K562 (cell line): ENCODE results near the gene PNMA8B. TPM values are rescaled to one million over a fixed set of nuclear protein-coding genes. Genes with fewer than 3 reads are reported as not detected.

Experiments
- ATAC-seq: fragments of 200-7000 bp; cut with Tn5 transposase; 3 replicates; pipeline ENCODE4 v1.9.1; 2020; ENCODE audit warnings: moderate library complexity
- BruUV-seq: library from RNA; stranded (reverse); fragments of 400-500 nt; replicated peaks from 2 replicates; lab custom pipeline; 2021; lab: Mats Ljungman, UMichigan
- CTCF ChIA-PET: fragments of 300-600 bp; formaldehyde crosslinking; extraction: SDS; loops from one replicate; lab custom pipeline; 2021; ENCODE audit warnings: low intra/inter-chr PET ratio; lab: Yijun Ruan, JAX
- POLR2A ChIA-PET: fragments of 300-600, 350-650 bp; sonication (Branson Sonifier 250); formaldehyde crosslinking; extraction: SDS; loops from one replicate; lab custom pipeline; 2021; ENCODE audit warnings: antibody characterized with exemption, inconsistent platforms; lab: Yijun Ruan, JAX
- DNase-seq, 4 experiments: peaks; one replicate each; pipeline versions ENCODE4 v3.0.0 to v3.0.0-alpha.2; 2011 to 2018; ENCODE audit warnings: low spot score in 3 of 4, mixed read lengths in 3 of 4; ENCODE audit errors: extremely low read depth in 1 of 4
- FAIRE-seq: peaks from 2 replicates; lab custom pipeline; 2011; peaks lifted over from hg19 to GRCh38; lab: Jason Lieb, UNC
- H2AFZ ChIP-seq: 2 replicates; pipeline ENCODE4 v1.6.0; 2011; ENCODE audit warnings: low read depth, low read length, control low read depth, inconsistent platforms
- H3K27ac ChIP-seq: fragments of 200-600 bp; 3 replicates; pipeline ENCODE4 v1.8.0; 2011; ENCODE audit warnings: low read depth, mild to moderate bottlenecking, control low read depth, inconsistent platforms, low read length, moderate library complexity, mixed read lengths; ENCODE audit errors: extremely low read depth
- H3K27me3 ChIP-seq, 2 experiments: fragments of 300-600 bp in 1 of 2; 2 replicates in 1 of 2; 3 replicates in 1 of 2; pipeline versions ENCODE4 v1.6.0 to v1.8.0; 2011; ENCODE audit warnings: inconsistent platforms in 2 of 2, low read length in 2 of 2, mild to moderate bottlenecking in 1 of 2, mixed read lengths in 1 of 2, moderate library complexity in 1 of 2; ENCODE audit not compliant: control insufficient read depth in 2 of 2, insufficient read depth in 2 of 2
- H3K36me3 ChIP-seq: fragments of 300-600 bp; 3 replicates; pipeline ENCODE4 v1.8.0; 2011; ENCODE audit warnings: mild to moderate bottlenecking, low read length, inconsistent platforms; ENCODE audit not compliant: control insufficient read depth, insufficient read depth
- H3K4me1 ChIP-seq, 2 experiments: fragments of 200-600 bp in 1 of 2; replicated peaks in 1 of 2; 2 replicates in 1 of 2; 3 replicates in 1 of 2; pipeline versions ENCODE4 v1.5.1 to v1.8.0; 2011; ENCODE audit warnings: inconsistent platforms in 2 of 2, low read length in 2 of 2, mild to moderate bottlenecking in 1 of 2, mixed read lengths in 1 of 2, moderate library complexity in 1 of 2; ENCODE audit not compliant: control insufficient read depth in 2 of 2, insufficient read depth in 2 of 2
- H3K4me2 ChIP-seq: 2 replicates; pipeline ENCODE4 v1.6.1; 2011; ENCODE audit warnings: low read length, control low read depth, inconsistent platforms, mixed read lengths; ENCODE audit not compliant: insufficient read depth
- H3K4me3 ChIP-seq: fragments of 200-600 bp; sonication (generic), shearing (Covaris generic); 2 replicates; pipeline ENCODE4 v1.5.1; 2016; ENCODE audit warnings: control low read depth, inconsistent platforms
- H3K79me2 ChIP-seq: fragments of 200-600 bp; 3 replicates; pipeline ENCODE4 v1.8.0; 2011; ENCODE audit warnings: low read length, inconsistent platforms; ENCODE audit not compliant: control insufficient read depth, insufficient read depth
- H3K9ac ChIP-seq, 2 experiments: 2 replicates each; pipeline versions ENCODE4 v1.6.0 to v1.6.1; 2011; ENCODE audit warnings: low read depth in 2 of 2, low read length in 2 of 2, control low read depth in 1 of 2, inconsistent platforms in 1 of 2, mild to moderate bottlenecking in 1 of 2, mixed read lengths in 1 of 2; ENCODE audit not compliant: insufficient read depth in 1 of 2
- H3K9me1 ChIP-seq: one replicate; pipeline ENCODE4 v1.6.0; 2011; ENCODE audit warnings: inconsistent platforms, mild to moderate bottlenecking, low read length, moderate library complexity; ENCODE audit not compliant: control insufficient read depth, insufficient read depth
- H3K9me3 ChIP-seq: replicated peaks from 2 replicates; pipeline ENCODE4 v1.5.1; 2011; ENCODE audit warnings: low read depth, low read length, inconsistent platforms; ENCODE audit not compliant: control insufficient read depth, insufficient read depth
- H4K20me1 ChIP-seq: replicated peaks from 2 replicates; pipeline ENCODE4 v1.6.1; 2011; ENCODE audit warnings: low read length, inconsistent platforms, mixed read lengths; ENCODE audit not compliant: control insufficient read depth, insufficient read depth
- DNMT1 ChIP-seq: fragments of 450-650 bp; IDR thresholded peaks from 2 replicates; pipeline ENCODE4 v1.6.1; 2016; ENCODE audit warnings: antibody characterized with exemption, mild to moderate bottlenecking
- FOXA1 ChIP-seq: fragments of 450-650 bp; IDR thresholded peaks from 2 replicates; pipeline ENCODE4 v1.6.1; 2016; ENCODE audit warnings: mild to moderate bottlenecking, borderline replicate concordance
- HMGN3 ChIP-seq: IDR thresholded peaks from 2 replicates; pipeline ENCODE4 v1.6.1; 2011; ENCODE audit warnings: borderline replicate concordance, low read depth, mild to moderate bottlenecking, mixed read lengths, low read length; ENCODE audit not compliant: insufficient read length; ENCODE audit errors: extremely low read depth
- HNRNPK ChIP-seq: fragments of 200-400 bp; formaldehyde crosslinking; IDR thresholded peaks from one replicate; pipeline ENCODE4 v1.6.1; 2018; ENCODE audit warnings: mild to moderate bottlenecking, low read depth, low read length; ENCODE audit not compliant: poor library complexity, severe bottlenecking
- NR4A1 ChIP-seq, 2 experiments: fragments of 250-450 bp in 1 of 2; fragments of 450-650 bp in 1 of 2; sonication (Bioruptor Pico) in 1 of 2; IDR thresholded peaks; 2 replicates each; pipeline versions ENCODE4 v1.4.0 to v1.6.1; 2016 to 2020; ENCODE audit warnings: mild to moderate bottlenecking in 2 of 2, missing compliant biosample characterization in 1 of 2, missing genetic modification characterization in 1 of 2, moderate library complexity in 1 of 2
- SMAD1 ChIP-seq: fragments of 150-350 bp; IDR thresholded peaks from 2 replicates; pipeline ENCODE4 v1.6.1; 2014; ENCODE audit warnings: low read length, low read depth; ENCODE audit not compliant: partially characterized antibody
- ZBED1 ChIP-seq: IDR thresholded peaks from 2 replicates; pipeline ENCODE4 v1.6.1; 2014
- ZNF316 ChIP-seq: fragments of 450-650 bp; IDR thresholded peaks from 2 replicates; pipeline ENCODE4 v1.6.1; 2016
- ZNF695 ChIP-seq: fragments of 450-650 bp; formaldehyde crosslinking; IDR thresholded peaks from 2 replicates; pipeline ENCODE4 v1.4.0; 2020; ENCODE audit warnings: mild to moderate bottlenecking, moderate library complexity
- ZNF75A ChIP-seq: fragments of 450-650 bp; formaldehyde crosslinking; IDR thresholded peaks from 2 replicates; pipeline ENCODE4 v1.4.0; 2020; ENCODE audit warnings: mild to moderate bottlenecking
- WGBS: fragments of 100-300 bp; shearing (Covaris generic); methylation state at CpG from one replicate; pipeline ENCODE4 v1.1.6; 2016; ENCODE audit warnings: low coverage, mixed read lengths; ENCODE audit not compliant: insufficient coverage; ENCODE audit errors: missing lambda C conversion rate; 5-methylcytosine and 5-hydroxymethylcytosine counted together
- in situ Hi-C: fragments of 300-500 bp; cut with MboI; formaldehyde crosslinking; loops from 4 replicates; pipeline ENCODE4 v1.15.0; 2018; ENCODE audit warnings: inconsistent platforms, mixed read lengths
- intact Hi-C: fragments of 100-400 bp; cut with micrococcal nuclease; formaldehyde crosslinking; loops from 2 replicates; pipeline ENCODE4 v1.14.2; 2022
- polyA plus RNA-seq, 8 experiments: library from polyadenylated mRNA; depleted of rRNA in 4 of 8; stranded (reverse) in 5 of 8; unstranded in 3 of 8; fragments of >200 nt; fragmentation: Nextera tagmentation in 2 of 8; fragmentation: Illumina TruSeq in 1 of 8; extraction: Ambion mirVana in 2 of 8; extraction: Trizol in 1 of 8; gene quantifications; 2 replicates each; pipeline versions ENCODE4 v1.2.1 to v1.2.3, GENCODE V29; 2011 to 2014; ENCODE audit warnings: inconsistent platforms in 1 of 8, missing spikeins in 1 of 8
- total RNA-seq, 7 experiments: library from RNA; depleted of rRNA in 6 of 7; stranded (reverse); fragments of >200 nt in 6 of 7; fragmentation: Illumina TruSeq in 2 of 7; extraction: Trizol in 2 of 7; gene quantifications; 2 replicates each; pipeline versions ENCODE4 v1.2.1 to v1.2.3, GENCODE V29; 2011 to 2021; ENCODE audit warnings: low replicate concordance in 1 of 7
- TF ChIP-seq, protein P1 (sequence below): sonication (generic); formaldehyde crosslinking; IDR thresholded peaks from 2 replicates; pipeline ENCODE4 v1.8.0; 2022; ENCODE audit warnings: mild to moderate bottlenecking, missing genetic modification reagents, borderline replicate concordance
- TF ChIP-seq, protein P2 (sequence below): fragments of 250-450 bp; sonication (Bioruptor Pico); IDR thresholded peaks from 2 replicates; pipeline ENCODE4 v1.4.0; 2020; ENCODE audit warnings: mild to moderate bottlenecking, moderate library complexity, borderline replicate concordance
- TF ChIP-seq, protein P3 (sequence below): sonication (generic); IDR thresholded peaks from 2 replicates; pipeline ENCODE4 v1.6.1; 2016

The PNMA8B gene
- total and polyA plus RNA-seq, 9 of the 15 experiments (the other 6 are each of a cell fraction or from before 2014, with no cell fraction given) = not detected

DNA sequence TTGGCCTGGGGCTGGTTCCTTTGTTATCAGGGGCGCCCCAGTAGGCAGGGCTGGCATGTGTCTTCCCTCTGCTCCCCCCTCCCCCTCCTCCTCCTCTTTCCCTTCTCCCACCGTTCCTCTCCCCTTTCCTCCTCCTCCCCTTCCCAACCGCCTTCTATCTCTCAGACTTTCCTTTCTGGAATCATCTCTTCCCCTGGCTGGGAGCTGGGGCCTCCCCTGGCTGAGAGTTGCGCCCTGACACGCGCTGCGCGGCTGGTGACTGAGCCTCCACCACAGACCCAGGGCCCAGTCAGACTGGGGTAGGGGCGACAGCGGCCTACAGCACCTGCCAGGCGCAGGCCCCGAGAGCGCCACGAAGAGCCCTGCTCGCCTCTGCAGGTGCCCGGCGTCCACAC, 2.8 kb downstream of the PNMA8B start (continued):
- TF ChIP-seq, protein P1, sequence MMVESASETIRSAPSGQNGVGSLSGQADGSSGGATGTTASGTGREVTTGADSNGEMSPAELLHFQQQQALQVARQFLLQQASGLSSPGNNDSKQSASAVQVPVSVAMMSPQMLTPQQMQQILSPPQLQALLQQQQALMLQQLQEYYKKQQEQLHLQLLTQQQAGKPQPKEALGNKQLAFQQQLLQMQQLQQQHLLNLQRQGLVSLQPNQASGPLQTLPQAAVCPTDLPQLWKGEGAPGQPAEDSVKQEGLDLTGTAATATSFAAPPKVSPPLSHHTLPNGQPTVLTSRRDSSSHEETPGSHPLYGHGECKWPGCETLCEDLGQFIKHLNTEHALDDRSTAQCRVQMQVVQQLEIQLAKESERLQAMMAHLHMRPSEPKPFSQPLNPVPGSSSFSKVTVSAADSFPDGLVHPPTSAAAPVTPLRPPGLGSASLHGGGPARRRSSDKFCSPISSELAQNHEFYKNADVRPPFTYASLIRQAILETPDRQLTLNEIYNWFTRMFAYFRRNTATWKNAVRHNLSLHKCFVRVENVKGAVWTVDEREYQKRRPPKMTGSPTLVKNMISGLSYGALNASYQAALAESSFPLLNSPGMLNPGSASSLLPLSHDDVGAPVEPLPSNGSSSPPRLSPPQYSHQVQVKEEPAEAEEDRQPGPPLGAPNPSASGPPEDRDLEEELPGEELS (CRISPR knock-in tag) = no peak
- TF ChIP-seq HNRNPK = no peak
- no peak for TF ChIP-seq ZNF316
- no peak for TF ChIP-seq SMAD1

DNA sequence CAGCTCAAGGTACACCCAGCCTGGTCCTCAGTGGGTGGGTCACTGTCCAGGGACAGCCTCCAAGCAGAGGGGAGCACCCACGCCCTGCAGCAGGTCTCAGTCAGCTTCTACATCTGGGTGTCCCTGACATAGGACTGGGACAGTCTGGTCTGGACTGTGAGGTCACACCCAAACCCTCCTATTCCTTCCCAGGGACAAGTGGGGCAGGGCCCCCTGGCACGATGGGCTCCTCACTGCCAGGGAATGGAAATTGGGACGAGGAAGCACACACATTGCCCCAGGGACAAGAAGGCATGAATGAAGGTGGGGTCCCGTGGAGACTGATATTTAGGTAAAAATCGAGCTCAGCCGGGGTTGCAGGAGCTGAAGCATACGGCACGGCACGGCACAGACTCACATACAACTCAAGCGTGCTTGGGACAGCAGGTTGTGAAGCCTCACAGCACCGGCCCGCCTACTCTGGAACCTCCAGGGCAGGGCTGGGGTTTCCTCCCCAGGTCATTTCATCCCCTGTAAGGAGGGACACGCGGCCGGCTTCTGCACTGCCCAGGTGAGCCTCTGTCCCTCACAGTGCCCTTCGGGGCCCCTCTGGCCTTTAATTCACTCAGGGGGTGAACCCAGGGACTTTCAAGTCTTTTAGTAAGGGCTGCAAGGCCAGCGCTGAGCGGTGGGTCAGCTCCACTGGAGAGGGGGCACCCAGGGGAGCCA, 3.5 kb downstream of the PNMA8B start:
- intact Hi-C loops = no loop called here
- Histone ChIP-seq H4K20me1 (peaks cover 16% of the 10 kb centered on the region), H3K79me2 (no peaks in the 10 kb centered on the region), H3K4me2 (no peak overlapping the region), H3K36me3 (no peaks in the 10 kb centered on the region), H3K27ac (no peak overlapping the region), H3K9ac (no peak overlapping the region), H3K27me3 (peaks cover 64 to 88% of the 10 kb centered on the region in 2 experiments), H2AFZ (no peak overlapping the region), H3K4me3 (no peak overlapping the region), H3K9me3 (no peaks in the 10 kb centered on the region; the same call in 1 of the 2 replicates), H3K4me1 (peaks cover 0 to 50% of the 10 kb centered on the region in 2 experiments; a peak in 4 of 5 replicates), H3K9me1 (no peaks in the 10 kb centered on the region)
- TF ChIP-seq DNMT1 = no peak
- TF ChIP-seq ZBED1 = no peak
- TF ChIP-seq ZNF75A (CRISPR knock-in tag) = no peak
- TF ChIP-seq ZNF695 = no peak
- no peak for TF ChIP-seq FOXA1
- no peak for TF ChIP-seq HMGN3
- TF ChIP-seq NR4A1 (CRISPR knock-in tag; IDR thresholded peaks at IDR 0.05) = no peak
- TF ChIP-seq NR4A1 (tag; IDR thresholded peaks at IDR 0.05) = no peak
- TF ChIP-seq, protein P2, sequence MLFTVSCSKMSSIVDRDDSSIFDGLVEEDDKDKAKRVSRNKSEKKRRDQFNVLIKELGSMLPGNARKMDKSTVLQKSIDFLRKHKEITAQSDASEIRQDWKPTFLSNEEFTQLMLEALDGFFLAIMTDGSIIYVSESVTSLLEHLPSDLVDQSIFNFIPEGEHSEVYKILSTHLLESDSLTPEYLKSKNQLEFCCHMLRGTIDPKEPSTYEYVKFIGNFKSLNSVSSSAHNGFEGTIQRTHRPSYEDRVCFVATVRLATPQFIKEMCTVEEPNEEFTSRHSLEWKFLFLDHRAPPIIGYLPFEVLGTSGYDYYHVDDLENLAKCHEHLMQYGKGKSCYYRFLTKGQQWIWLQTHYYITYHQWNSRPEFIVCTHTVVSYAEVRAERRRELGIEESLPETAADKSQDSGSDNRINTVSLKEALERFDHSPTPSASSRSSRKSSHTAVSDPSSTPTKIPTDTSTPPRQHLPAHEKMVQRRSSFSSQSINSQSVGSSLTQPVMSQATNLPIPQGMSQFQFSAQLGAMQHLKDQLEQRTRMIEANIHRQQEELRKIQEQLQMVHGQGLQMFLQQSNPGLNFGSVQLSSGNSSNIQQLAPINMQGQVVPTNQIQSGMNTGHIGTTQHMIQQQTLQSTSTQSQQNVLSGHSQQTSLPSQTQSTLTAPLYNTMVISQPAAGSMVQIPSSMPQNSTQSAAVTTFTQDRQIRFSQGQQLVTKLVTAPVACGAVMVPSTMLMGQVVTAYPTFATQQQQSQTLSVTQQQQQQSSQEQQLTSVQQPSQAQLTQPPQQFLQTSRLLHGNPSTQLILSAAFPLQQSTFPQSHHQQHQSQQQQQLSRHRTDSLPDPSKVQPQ (CRISPR knock-in tag) = no peak
- TF ChIP-seq, protein P3, sequence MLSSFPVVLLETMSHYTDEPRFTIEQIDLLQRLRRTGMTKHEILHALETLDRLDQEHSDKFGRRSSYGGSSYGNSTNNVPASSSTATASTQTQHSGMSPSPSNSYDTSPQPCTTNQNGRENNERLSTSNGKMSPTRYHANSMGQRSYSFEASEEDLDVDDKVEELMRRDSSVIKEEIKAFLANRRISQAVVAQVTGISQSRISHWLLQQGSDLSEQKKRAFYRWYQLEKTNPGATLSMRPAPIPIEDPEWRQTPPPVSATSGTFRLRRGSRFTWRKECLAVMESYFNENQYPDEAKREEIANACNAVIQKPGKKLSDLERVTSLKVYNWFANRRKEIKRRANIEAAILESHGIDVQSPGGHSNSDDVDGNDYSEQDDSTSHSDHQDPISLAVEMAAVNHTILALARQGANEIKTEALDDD = no peak
- no peak for DNase-seq
- ChIA-PET CTCF (interaction anchor here (0.5 to 0.6 kb wide), 2 partner anchors 20 to 134 kb away, joined by 3 read pairs; no protein-coding TSS in a partner anchor), POLR2A (no interaction called here)
- no peak for ATAC-seq
- BruUV-seq = no TSS peak
- in situ Hi-C loops = no loop called here
- no peak for FAIRE-seq
- WGBS = 2% methylated on average over 18 of the region's 18 CpGs
